Measurements from ENCODE around the gene CDH4.

CDH4 gene

DNA sequence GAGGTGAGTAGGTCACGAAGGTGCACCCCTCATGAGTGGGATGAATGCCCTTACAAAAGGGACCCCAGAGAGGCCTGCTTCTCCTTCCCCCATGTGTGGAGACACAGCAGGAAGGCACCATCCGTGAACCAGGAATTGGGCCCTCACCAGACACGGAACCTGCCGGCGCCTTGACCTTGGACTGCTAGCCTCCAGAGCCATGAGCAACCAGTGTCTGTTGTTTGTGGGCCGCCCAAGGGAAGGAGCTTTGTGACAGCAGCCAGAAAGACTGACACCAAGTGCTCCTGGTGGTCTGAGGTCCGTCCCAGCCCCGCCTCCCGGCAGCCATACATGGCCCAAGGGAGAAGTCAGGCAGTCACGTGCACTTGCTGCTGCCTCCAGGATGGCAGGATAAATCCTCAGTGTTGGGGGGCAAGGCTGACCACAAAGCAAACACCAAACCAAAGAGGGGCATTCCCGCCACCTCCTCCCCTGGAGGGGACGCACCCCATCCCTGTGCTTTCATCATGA, 29.3 kb downstream of the CDH4 start:
- TF ChIP-seq POLR2A (IDR thresholded peaks at IDR 0.05; ENCODE audit: low read length) (no peak), GATA1 (IDR thresholded peaks at IDR 0.05; ENCODE audit: low read depth, low read length) (no peak)
- no peak for DNase-seq

GRCh38 chr20:61284752-61285151, 32.7 kb downstream of the CDH4 start:
- DNase-seq, result no peak
- TF ChIP-seq GATA1 (IDR thresholded peaks at IDR 0.05; ENCODE audit: low read depth, low read length), result no peak
- no peak for TF ChIP-seq POLR2A (IDR thresholded peaks at IDR 0.05; ENCODE audit: low read length)

GRCh38 chr20:61285152-61285645, 33.1 kb downstream of the CDH4 start:
- DNase-seq, result no peak
- TF ChIP-seq POLR2A (IDR thresholded peaks at IDR 0.05; ENCODE audit: low read length) (no peak), GATA1 (IDR thresholded peaks at IDR 0.05; ENCODE audit: low read depth, low read length) (no peak)

DNA sequence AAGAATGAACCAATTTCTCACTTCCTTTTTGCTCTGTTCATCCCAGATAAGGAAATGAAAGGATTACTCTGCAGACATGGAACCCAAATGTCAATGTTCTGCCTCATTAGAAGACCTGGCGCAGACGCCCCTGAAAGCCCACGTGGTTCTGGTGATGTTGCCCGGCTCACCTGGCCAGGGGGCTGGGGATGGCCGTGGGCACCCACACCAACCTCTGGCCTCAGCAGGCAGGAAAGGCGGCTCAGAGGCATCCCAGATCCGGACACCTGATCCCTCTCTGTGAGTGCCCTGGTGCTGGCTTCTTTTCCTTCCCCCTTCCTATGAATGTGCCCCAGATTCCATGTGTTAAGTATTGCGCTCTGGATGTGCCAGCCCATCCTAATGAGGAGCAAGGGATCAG, 33.6 kb downstream of the CDH4 start:
- TF ChIP-seq GATA1 (IDR thresholded peaks at IDR 0.05; ENCODE audit: low read depth, low read length), result no peak
- no peak for TF ChIP-seq POLR2A (IDR thresholded peaks at IDR 0.05; ENCODE audit: low read length)
- no peak for DNase-seq

- no peak for TF ChIP-seq GATA1 (IDR thresholded peaks at IDR 0.05; ENCODE audit: low read depth, low read length)
- TF ChIP-seq POLR2A (IDR thresholded peaks at IDR 0.05; ENCODE audit: low read length), result no peak
- no peak for DNase-seq
Measured at GRCh38 chr20:61287583-61288275, 35.7 kb downstream of the CDH4 start.

GRCh38 chr20:61288331-61288784, 36.3 kb downstream of the CDH4 start:
- TF ChIP-seq POLR2A (IDR thresholded peaks at IDR 0.05; ENCODE audit: low read length) (no peak), GATA1 (IDR thresholded peaks at IDR 0.05; ENCODE audit: low read depth, low read length) (no peak)
- no peak for DNase-seq

DNA sequence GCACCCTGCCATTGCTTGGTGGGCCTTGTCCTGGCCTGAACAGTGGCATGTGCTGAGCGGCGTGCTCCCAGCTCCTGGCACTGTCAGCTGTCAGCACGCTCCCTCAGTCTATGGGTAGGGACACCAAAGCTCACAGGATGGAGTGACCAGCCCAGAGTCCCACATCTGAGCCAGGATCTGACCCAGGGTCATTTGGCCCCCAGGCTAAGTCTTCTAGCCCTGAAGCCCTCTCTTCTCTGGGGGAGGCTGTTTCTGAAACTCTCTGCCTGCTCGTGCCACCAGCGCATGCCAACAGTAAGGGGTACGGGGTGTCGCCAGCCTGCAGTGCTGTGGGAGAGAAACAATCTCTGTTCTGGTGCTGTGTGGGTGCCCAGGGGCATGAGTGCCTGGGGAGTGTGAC, 37.1 kb downstream of the CDH4 start:
- DNase-seq, result no peak
- TF ChIP-seq GATA1 (IDR thresholded peaks at IDR 0.05; ENCODE audit: low read depth, low read length) (no peak), POLR2A (IDR thresholded peaks at IDR 0.05; ENCODE audit: low read length) (no peak)

DNA sequence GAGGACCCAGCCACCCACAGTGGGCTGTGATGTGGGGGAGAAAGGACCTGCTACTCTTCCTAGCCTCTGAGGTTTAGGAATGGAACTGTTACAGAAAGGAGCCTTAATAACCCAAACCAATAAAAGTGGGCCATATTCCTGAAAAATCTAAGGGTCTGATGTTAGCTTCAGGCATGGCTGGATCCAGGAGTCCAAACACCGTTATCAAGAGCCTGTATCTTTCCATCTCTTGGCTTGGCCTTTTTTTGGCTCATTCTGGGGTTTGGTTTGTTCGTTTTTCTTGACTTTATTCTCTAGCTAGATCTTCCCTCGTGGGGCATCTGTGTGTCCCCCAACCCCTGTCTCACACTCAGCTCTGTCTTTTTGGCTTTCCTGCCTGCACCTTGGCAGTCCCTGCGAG, 38.7 kb downstream of the CDH4 start:
- no peak for TF ChIP-seq POLR2A (IDR thresholded peaks at IDR 0.05; ENCODE audit: low read length)
- no peak for TF ChIP-seq GATA1 (IDR thresholded peaks at IDR 0.05; ENCODE audit: low read depth, low read length)
- DNase-seq, result no peak

- no peak for DNase-seq
- no peak for TF ChIP-seq POLR2A (IDR thresholded peaks at IDR 0.05; ENCODE audit: low read length)
Measured at GRCh38 chr20:61291166-61291829, 39.2 kb downstream of the CDH4 start.

- no peak for TF ChIP-seq POLR2A (IDR thresholded peaks at IDR 0.05; ENCODE audit: low read length)
- TF ChIP-seq GATA1 (IDR thresholded peaks at IDR 0.05; ENCODE audit: low read depth, low read length), result no peak
- no peak for DNase-seq
Measured at GRCh38 chr20:61292391-61292790, 40.3 kb downstream of the CDH4 start.

GRCh38 chr20:61292821-61293612, 41.0 kb downstream of the CDH4 start:
- DNase-seq, result no peak
- TF ChIP-seq GATA1 (IDR thresholded peaks at IDR 0.05; ENCODE audit: low read depth, low read length) (no peak), POLR2A (IDR thresholded peaks at IDR 0.05; ENCODE audit: low read length) (no peak)

GRCh38 chr20:61293951-61294350, 41.9 kb downstream of the CDH4 start:
- DNase-seq, result no peak
- TF ChIP-seq GATA1 (IDR thresholded peaks at IDR 0.05; ENCODE audit: low read depth, low read length) (no peak), POLR2A (IDR thresholded peaks at IDR 0.05; ENCODE audit: low read length) (no peak)

DNA sequence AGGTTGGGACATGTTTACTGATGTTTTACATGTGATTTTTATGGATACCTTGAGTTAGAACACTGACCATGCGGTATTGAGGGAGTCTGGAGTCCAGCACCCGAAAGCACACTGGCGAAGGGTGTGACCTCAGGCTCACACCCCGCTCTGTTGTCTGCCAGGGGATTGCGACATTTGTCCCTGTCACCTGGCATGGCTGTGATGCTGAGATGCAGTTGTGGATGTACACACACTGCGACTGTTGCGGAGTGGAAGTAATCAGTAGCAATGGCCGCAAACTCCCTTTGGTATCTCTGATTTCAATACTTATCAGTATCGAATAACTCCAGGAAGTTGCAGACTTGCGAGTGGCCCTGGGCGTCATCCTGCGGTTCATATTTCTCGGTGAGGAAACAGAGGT, 43.2 kb downstream of the CDH4 start:
- no peak for TF ChIP-seq GATA1 (IDR thresholded peaks at IDR 0.05; ENCODE audit: low read depth, low read length)
- DNase-seq, result no peak
